Inflammatory macrophage treated with lipopolysaccharide for 1 hour (primary cell): Measurements from ENCODE around the gene PTPRK.

Experiments
- DNase-seq, 2 donors: peaks; one replicate each; pipeline ENCODE4 v3.0.0-alpha.2; 2020 to 2022

Gene PTPRK

GRCh38 chr6:128337619-128338018, 182.8 kb downstream of the PTPRK start:
- no peak for DNase-seq

- no peak for DNase-seq
Observed at GRCh38 chr6:128336436-128337095, 183.8 kb downstream of the PTPRK start.

- no peak for DNase-seq
Observed at GRCh38 chr6:128335963-128336362, 184.4 kb downstream of the PTPRK start.

- DNase-seq = no peak
Observed at GRCh38 chr6:128333581-128334223, 186.7 kb downstream of the PTPRK start.

- peak; percentile 16 to 67 for DNase-seq
Observed at GRCh38 chr6:128327890-128328289, 192.5 kb downstream of the PTPRK start.

GRCh38 chr6:128323011-128323410, 197.4 kb downstream of the PTPRK start:
- DNase-seq = no peak

- no peak for DNase-seq
Observed at GRCh38 chr6:128319946-128320345, 200.5 kb downstream of the PTPRK start.

GRCh38 chr6:128319157-128319556, 201.2 kb downstream of the PTPRK start:
- no peak for DNase-seq

- DNase-seq = no peak
Observed at GRCh38 chr6:128316258-128316929, 204.0 kb downstream of the PTPRK start.

- DNase-seq = no peak
Observed at GRCh38 chr6:128314190-128314589, 206.2 kb downstream of the PTPRK start.

GRCh38 chr6:128311944-128312570, 208.3 kb downstream of the PTPRK start:
- DNase-seq = no peak

- no peak for DNase-seq
Observed at GRCh38 chr6:128310451-128310850, 209.9 kb downstream of the PTPRK start.

- no peak for DNase-seq
Observed at GRCh38 chr6:128307671-128308070, 212.7 kb downstream of the PTPRK start.

- no peak for DNase-seq
Observed at GRCh38 chr6:128305976-128306375, 214.4 kb downstream of the PTPRK start.

GRCh38 chr6:128305228-128305627, 215.2 kb downstream of the PTPRK start:
- DNase-seq = no peak

GRCh38 chr6:128303870-128304269, 216.5 kb downstream of the PTPRK start:
- peak; percentile 60 to 63 for DNase-seq

GRCh38 chr6:128302942-128303341, 217.5 kb downstream of the PTPRK start:
- DNase-seq = no peak

- no peak for DNase-seq
Observed at GRCh38 chr6:128295670-128296069, 224.7 kb downstream of the PTPRK start.

- no peak for DNase-seq
Observed at GRCh38 chr6:128290221-128290620, 230.2 kb downstream of the PTPRK start.

- DNase-seq = no peak
Observed at GRCh38 chr6:128284128-128284527, 236.3 kb downstream of the PTPRK start.

GRCh38 chr6:128282961-128283360, 237.4 kb downstream of the PTPRK start:
- DNase-seq = no peak

- DNase-seq = no peak
Observed at GRCh38 chr6:128280960-128281359, 239.4 kb downstream of the PTPRK start.

GRCh38 chr6:128280066-128280465, 240.3 kb downstream of the PTPRK start:
- DNase-seq = no peak

GRCh38 chr6:128278836-128279235, 241.6 kb downstream of the PTPRK start:
- DNase-seq = no peak
